ENCODE results near the gene PDXP.
"Not testable (repeated sequence)": the region's sequence is repeated elsewhere in the genome, so short reads cannot be mapped to it uniquely, and the experiment has no call there.

The PDXP gene

DNA sequence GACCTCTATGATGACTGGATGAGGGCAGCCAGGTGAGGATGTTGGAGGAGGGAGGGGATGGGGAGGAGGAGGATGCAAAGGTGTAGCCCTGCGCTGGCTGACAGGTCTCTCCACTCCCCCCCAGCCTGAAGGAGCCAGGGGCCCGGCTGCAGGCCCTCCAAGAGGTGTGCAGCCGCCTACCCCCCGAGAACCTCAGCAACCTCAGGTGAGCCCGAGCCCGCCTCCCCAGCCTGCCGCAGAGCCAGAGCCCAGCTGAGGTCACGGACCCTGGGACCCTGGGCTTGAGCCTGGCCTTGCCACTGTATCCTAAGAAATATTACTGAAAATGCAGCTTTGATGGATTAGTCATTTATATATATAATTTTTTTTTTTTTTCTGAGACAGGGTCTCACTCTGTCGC is 11.2 kb upstream of the PDXP start:
- no peak for DNase-seq (ENCODE audit: low spot score)

DNA sequence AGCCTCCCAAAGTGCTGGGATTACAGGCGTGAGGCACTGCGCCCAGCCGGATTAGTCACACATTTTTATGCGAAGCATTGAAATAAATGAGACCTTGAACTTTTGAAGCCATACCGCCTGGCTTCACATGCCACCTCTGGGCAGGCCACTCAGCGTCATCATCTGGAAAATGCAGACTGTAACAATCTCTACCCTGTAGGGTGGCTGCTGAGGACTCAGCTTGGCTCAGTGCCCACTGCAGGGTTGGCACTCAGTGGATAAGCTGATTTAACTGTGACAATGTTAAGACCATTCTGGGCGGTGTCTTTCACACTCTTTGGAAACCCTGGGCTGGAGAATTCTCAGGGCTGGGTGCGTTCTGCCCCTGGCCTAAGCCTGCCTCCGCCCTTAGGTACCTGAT is 10.6 kb upstream of the PDXP start:
- DNase-seq (ENCODE audit: low spot score) = no peak

DNA sequence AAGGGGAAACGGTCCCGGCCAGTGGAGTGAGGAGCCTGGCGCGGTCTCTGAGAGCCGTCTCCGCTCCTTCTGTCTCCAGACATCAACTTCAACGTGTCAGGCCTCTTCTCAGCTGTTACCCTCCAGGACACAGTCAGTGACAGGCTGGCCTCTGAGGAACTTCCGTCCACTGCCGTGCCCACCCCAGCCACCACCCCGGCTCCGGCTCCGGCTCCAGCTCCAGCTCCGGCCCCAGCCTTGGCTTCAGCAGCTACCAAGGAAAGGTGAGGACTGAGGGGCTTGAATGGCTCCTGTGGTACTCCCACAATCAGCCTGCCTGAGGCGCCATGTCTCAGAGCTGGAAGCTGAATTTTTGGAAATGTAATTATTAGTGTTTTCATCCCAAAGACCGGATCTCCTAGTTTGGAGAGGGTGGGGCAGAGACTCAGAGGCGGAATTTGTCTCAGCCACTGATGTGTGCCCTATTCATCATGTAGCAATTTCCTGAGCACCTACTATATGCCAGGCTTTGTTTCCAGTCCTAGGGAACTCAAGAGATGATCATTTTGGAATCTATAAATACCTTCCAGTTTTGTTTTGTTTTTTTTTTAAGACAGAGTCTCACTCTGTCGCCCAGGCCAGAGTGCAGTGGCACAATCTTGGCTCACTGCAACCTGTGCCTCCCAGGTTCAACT is 7.9 kb upstream of the PDXP start:
- no peak for DNase-seq (ENCODE audit: low spot score)

DNA sequence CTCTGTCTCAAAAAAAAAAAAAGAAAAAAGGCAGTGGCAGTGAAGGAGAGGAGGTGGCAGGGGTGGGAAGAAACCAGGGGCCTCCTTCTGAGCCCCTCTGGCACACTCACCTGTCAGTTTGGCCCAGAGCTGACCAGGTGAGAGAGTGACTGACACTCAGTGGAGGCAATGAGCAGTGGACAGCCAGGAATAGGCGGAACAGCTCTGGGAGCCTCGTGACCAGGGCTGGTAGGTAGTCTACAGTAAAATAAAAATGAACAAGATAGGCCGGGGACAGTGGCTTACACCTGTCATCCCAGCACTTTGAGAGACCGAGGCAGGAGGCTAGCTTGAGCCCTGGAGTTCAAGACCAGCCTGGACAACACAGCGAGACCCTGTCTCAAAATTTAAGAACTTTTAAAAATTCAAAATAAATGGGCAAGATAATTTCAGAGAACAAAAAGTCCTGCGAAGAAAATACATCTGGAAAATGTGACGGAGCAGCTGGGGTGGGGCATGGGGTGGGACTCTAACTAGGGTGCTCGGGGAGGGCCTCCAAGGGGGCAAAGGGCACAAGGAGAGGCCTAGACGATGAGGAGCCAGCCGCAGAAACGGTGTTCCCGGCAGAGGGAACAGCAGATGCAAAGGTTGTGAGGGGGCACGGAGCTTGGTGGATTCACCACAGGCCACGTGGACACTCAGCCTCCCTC is 3.8 kb upstream of the PDXP start:
- DNase-seq (ENCODE audit: low spot score) = no peak

DNA sequence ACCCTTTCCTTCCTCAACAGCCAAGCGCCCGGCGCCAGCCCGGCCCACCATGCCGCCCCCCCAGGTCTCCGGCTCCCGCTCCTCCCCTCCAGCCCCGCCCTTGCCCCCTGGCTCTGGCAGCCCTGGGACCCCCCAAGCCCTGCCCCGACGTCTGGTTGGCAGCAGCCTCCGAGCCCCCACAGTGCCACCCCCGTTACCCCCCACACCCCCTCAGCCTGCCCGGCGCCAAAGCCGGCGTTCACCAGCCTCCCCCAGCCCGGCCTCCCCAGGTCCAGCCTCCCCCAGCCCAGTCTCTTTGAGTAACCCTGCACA is 3.3 kb upstream of the PDXP start:
- DNase-seq (ENCODE audit: low spot score) = no peak

DNA sequence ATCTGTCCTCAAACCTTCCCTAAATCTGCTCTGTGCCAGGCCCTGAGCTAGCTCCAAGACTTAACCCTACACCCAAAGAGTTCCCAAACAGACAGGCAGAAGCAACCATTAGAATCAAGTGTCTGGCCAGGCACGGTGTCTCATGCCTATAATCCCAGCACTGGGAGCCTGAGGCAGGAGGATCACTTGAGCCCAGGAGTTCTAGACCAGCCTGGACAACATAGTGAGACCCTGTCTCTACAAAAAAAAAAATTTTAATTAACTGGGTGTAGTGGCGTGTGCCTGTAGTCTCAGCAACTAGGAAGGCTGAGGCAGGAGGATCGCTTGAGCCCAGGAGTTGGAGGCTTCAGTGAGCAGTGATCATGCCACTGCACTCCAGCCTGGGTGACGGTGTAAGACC is 1.9 kb upstream of the PDXP start:
- DNase-seq (ENCODE audit: low spot score) = not testable (repeated sequence)

DNA sequence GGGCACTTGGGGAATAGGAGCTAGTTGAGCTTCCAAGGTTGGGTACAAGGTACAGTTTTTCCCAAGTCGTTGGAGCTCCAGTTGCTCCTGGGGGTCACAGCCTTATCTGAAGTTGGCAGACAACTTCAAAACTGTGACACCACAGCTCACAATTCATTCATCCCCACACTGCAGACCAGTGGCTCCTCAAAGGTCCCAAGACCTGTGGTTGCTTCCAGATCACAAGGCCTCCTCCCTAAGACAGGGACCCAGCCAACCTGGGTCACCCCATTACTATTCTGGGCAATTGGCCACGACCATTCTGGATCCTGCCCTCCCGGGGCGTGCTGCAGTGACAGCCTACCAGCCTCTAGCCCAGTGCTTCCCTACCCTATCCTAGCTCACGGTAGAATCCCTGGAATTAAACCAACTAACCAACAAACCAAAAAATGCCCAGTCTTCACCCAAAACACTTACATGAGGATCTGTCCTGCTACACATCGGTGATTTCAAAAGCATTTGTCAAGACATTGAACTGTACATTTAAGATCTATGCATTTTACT is 862 bp upstream of the PDXP start:
- DNase-seq (ENCODE audit: low spot score) = no peak

DNA sequence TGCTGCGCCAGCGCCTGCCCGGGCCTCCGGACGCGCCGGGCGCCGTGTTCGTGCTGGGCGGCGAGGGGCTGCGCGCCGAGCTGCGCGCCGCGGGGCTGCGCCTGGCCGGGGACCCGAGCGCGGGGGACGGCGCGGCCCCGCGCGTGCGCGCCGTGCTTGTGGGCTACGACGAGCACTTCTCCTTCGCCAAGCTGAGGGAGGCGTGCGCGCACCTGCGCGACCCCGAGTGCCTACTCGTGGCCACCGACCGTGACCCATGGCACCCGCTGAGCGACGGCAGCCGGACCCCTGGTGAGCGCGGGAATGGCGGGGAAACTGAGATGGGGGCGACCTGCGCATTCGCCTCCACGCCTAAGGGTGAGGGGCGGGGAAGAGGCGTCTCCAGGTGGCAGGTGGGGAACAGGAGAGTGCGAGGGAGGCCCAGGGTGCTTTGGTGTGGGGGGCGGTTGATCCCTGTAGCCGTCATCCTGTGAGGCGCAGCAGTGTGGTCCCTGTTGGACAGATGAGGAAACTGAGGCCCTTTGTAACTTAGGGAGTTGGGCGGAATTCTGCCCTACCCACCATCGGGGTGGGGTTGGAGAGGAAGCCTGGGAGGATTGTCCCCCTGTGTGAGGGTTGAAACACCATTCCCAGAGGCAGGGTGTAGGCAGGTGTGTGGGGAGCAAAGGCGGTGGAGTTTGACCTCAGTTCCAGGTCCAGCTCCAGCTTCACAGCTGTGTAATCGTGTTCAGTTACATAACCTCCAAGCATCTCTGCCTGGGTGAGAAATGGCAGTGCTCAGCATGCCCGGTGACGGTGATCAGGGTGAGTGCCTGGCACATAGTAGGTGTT is 758 bp downstream of the PDXP start:
- DNase-seq (ENCODE audit: low spot score) = no peak

DNA sequence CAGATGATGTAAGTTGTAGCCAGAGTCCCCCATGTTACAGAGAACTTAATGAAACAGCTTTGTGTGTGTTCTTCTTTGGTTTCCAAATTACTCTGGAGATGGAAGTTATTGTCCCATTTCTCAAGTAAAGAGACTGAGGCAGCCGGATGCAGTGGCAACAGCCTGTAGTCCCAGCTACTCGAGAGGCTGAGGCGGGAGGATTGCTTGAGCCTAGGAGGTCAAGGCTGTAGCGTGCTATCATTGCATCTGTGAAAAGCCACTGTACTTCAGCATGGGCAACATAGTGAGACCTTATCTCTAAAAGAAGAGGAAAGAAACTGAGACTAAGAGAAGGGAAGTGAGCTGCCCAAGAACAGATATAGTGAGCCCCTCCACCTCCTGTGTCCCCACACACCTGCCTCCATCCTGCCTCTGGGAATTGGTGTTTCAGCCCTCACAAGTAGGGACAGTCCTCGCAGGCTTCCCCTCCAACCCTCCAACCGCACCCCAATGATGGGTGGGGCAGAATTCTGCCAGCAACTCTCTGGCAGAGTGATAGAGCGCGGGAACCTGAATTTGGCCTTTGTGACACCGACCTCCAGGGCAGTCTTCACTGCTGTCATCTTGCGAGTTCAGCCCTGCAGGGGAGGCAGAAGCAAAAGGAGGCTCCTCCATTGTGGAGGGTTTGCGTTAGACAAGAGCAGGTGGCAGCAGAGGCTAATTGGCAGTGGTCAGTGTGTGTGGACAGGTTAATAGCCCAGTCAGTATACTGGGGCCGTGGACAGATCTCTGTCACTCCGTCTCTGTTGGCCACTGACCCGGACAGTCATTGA is 1.6 kb downstream of the PDXP start:
- no peak for DNase-seq (ENCODE audit: low spot score)

DNA sequence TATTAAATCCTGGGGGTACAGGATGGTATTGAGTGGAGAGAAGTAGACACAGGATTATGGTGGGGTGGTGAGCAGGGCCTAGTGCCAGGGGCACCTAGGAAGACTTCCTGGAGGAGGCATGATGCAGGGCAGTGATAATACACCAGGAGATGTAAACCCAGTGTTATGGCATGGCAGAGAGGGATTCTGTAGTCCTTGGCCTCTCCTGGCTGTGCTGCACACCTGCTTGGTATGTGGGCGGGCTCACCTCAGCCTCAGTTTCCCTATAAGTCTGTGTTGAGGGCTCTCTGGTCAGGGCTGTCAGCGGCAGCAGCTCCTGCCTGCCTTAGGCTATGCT is 2.2 kb downstream of the PDXP start:
- DNase-seq (ENCODE audit: low spot score) = no peak

DNA sequence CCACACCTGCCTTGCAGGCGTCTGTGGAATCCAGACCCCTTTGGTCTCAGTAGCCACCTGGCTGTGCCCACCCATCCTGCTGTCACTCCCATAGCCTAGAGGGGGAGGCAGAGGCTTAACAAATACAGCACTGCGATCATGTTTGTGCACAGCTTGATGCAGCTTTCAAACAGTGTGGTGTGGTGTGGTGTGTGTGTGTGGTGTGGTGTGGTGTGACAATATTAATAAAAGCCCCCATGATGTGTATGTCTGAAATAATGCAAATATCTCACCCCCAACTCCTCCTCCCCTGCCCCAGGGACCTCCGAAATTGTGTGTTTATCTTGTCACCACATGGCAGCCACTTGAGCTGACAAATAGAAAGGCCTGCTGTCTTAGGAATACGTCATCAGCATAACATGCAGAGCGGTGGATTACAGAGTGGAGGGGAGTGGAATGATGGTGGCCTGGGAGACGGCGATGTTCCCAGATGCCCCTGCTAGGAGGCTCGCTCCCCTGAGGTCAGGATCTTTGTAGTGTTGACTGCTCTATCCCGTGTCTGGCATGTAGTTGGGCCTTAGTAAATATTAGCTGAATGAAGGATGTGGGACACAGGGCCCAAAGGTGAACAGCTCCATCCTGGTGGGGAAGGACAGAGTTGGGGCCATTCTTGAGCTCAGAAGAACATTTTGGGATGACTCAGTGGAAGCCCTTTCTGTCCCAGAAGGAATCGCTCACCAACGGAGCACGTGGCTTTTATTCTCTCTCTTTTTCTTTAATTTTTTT is 2.8 kb downstream of the PDXP start:
- peak; percentile 74 for DNase-seq (ENCODE audit: low spot score)

DNA sequence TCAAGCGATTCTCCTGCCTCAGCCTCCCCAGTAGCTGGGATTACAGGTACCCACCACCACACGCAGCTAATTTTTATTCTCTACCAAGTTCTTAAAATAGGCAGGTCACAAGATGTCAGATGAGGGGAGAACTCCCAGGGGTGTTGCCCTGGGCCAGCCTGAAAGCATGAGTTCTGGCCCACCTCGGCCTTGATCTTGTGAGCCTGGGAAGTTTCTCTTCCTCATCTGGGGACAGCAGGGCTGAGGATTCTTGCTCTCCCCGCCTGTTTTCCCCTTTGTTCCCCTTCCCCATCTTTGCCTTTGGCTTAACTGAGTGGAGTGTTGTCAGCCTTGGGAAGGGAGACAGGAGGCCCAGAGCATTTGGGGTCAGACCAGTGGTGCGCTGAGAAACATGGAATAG is 3.5 kb downstream of the PDXP start:
- no peak for DNase-seq (ENCODE audit: low spot score)

DNA sequence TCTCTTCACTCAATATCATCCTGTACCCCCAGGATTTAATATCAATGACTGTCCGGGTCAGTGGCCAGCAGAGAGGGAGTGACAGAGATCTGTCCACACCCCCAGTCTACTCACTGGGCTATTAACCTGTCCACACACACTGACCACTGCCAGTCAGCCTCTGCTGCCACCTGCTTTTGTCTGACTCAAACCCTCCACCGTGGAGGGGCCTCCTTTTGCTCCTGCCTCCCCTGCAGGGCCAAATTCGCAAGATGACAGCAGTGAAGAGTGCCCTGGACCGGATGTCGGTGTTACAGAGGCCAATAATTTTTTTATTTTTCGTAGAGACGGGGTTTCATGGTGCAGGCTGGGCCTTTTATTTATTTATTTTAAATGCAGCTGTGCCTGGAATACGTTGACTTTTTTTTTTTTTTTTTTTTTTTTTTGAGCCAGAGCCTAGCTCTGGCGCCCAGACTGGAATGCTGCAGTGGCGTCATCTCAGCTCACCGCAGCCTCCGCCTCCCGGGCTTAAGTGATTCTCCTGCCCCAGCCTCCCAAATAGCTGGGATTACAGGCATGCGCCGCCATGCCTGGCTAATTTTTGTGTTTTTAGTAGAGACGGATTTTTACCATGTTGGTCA is 5.1 kb downstream of the PDXP start:
- no peak for DNase-seq (ENCODE audit: low spot score)

DNA sequence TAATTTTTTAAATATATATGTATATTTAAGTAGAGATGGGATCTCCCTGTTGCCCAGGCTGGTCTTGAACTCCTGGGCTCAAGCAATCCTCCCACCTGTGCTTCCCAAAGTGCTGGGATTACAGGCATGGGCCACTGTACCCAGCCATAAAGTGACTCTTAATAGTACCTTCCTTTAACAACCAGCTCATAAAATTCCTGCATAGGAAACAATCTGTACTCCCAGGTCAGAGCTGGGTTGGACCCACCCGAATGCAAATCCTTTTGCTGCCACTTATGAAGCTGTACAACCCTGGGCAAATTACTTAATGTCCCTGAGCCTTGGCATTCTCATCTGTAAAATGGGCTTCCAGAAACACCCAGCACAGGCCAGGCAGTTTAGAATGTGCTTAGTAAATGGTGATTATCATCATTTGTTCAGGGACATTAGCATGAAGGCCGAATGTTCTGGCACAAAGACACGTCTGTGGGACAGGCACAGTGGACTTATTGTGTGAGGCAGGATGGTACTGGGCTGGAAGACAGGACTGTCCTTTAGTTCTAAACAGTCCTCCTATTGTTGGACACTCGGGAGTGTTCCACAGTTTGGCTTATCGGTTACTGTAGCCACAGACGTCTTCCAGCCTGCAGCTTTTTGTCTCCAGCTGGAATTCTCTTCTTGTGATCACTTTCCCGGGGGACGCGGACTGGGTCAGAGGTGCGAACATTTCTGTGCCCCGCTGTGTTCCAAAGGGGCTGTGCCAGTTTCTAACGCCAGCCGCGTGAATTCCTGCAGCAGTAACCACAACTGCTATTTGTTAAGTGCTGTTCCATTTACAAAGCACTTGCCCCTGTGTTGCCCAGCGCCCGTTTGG is 6.0 kb downstream of the PDXP start:
- peak; percentile 97 for DNase-seq (ENCODE audit: low spot score)

DNA sequence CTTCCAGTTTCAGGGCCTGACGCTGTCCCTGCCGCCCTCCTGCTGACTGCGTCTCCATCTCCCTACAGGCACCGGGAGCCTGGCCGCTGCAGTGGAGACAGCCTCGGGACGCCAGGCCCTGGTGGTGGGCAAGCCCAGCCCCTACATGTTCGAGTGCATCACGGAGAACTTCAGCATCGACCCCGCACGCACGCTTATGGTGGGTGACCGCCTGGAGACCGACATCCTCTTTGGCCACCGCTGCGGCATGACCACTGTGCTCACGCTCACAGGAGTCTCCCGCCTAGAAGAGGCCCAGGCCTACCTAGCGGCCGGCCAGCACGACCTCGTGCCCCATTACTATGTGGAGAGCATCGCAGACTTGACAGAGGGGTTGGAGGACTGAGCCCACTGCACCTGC is 7.0 kb downstream of the PDXP start:
- DNase-seq (ENCODE audit: low spot score) = no peak

DNA sequence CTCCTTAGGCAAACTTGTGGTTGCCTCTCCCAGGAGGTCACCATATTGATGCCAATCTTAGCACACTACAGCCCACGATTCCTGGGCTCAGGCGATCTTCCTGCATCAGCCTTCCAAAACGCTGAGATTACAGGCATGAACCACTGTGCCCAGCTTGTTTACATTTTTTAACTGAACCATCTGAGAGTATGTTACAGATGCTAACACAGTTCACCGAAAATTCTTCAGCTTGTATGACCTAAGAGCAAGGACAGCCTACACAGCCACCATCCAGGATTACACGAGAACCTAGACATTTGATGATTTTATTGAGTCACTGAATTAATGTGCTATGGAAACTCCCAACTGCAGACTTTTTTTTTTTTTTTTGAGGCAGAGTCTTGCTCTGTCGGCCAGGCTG is 11.1 kb downstream of the PDXP start:
- no peak for DNase-seq (ENCODE audit: low spot score)

DNA sequence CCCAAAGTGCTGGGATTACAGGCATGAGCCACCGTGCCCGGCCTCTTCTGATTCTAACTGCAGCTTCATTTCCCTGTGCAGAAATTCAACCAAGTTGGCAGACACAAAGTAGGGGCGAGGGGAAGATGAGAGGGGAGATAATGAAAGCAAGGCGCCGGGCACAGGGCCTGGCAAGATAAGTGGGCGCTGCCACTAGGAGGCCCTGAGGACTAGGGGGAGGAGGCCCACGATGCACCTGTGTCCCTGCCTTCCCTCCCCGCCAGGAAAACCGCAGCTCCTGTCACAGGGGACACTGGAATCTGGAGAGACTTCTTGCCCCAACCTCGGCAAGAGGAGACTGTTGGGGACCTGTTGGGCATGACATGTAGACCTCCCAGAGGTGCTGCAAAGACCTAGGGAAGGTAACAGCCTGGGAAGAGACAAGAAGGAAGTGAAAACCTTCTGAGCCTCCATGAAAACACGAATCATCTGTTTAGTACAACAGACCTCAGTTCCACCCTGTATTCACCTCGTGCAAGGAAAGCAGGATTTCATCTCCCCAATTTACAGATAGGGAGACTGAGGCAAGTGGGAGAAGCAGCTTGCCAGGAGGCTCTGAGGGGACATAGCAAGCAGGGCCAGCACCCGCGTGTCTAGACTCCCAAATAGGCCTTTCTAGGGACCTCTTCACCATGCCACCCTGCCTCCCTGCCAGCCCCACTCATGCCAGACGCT is 13.8 kb downstream of the PDXP start:
- no peak for DNase-seq (ENCODE audit: low spot score)

DNA sequence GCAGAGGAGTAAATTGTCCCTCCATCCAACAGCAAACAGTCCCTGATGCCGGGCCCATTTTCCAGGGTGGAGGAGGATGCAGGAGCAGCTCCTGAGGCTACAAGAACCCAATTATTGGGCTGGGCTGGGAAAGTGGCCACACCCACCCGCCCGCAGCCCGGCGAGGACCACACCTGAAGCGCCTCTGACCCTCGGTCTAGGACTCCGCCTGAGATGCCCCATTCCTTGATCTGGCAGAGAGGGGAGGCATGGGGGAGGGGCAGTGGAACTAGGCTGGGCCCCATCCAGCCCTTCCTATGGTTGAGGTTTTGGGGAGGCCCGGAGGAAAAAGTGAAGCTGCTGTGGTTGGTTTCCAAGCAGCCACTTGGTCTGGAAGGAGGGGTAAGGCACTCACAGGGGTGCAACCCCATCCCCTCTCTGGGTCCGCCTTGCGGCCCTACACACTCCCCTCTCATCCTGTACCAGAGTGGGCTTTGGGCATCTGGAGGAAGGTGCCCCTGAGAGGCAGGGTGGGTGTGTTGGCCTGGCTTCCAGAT is 14.5 kb downstream of the PDXP start:
- DNase-seq (ENCODE audit: low spot score) = no peak

DNA sequence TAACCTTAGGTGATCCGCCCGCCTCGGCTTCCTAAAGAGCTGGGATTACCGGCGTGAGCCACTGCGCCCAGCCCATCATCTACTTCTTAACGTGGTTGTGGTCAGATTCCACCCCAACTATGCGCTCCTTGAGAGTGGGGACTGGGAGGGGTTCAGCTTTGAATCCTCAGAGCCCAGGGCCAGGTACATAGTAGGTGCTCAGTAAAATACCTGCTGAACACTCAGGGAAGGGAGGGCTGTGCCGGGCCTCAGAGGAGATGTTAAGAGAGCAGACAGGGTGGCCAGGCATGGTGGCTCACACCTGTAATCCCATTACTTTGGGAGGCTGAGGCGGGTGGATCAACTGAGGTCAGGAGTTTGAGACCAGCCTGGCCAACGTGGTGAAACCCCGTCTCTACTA is 15.7 kb downstream of the PDXP start:
- no peak for DNase-seq (ENCODE audit: low spot score)
